ENCODE results near the gene DNAH2.

Gene DNAH2

GRCh38 chr17:7674934-7675333 is 42.6 kb upstream of the DNAH2 start (continued):
- TF ChIP-seq ZBTB49 (tag by site-specific recombination; IDR thresholded peaks at IDR 0.05; ENCODE audit: low read depth) (no peak), ZNF394 (tag by site-specific recombination; IDR thresholded peaks at IDR 0.05; ENCODE audit: borderline replicate concordance) (no peak)

GRCh38 chr17:7676533-7676932 is 41.0 kb upstream of the DNAH2 start:
- no peak overlapping the region for H3K4me3 ChIP-seq (ENCODE audit: low read depth, low read length)
- peaks cover 35 to 45% of the 10 kb centered on the region in 2 experiments for H3K36me3 ChIP-seq (ENCODE audit: control insufficient read depth in 2 of 2, insufficient read depth in 1 of 2, low read length in 2 of 2)
- ChIA-PET POLR2A (interaction anchor here (0.7 to 2.7 kb wide), 4 partner anchors 10 to 132 kb away, joined by 3 to 13 read pairs (median 6); partner anchors contain the start of genes ATP1B2 and TP53), CTCF (interaction anchor here (1.2 to 1.5 kb wide), 2 partner anchors 11 to 20 kb away, joined by 4 to 5 read pairs; partner anchors contain the start of gene TP53)
- TF ChIP-seq ZNF677 (tag by site-specific recombination; IDR thresholded peaks at IDR 0.05) (no peak), WT1 (tag by site-specific recombination; IDR thresholded peaks at IDR 0.05) (no peak), ZNF433 (tag by site-specific recombination; IDR thresholded peaks at IDR 0.05; ENCODE audit: low read depth) (no peak), OSR2 (tag by site-specific recombination; IDR thresholded peaks at IDR 0.05) (no peak), ZNF214 (tag by site-specific recombination; IDR thresholded peaks at IDR 0.05; ENCODE audit: borderline replicate concordance) (no peak), ZNF473 (tag by site-specific recombination; IDR thresholded peaks at IDR 0.05) (no peak), ZNF792 (tag by site-specific recombination; IDR thresholded peaks at IDR 0.05) (no peak), REPIN1 (tag by site-specific recombination; IDR thresholded peaks at IDR 0.05; ENCODE audit: low read depth) (no peak), ZBTB1 (tag by site-specific recombination; IDR thresholded peaks at IDR 0.05) (no peak), ZFP69B (tag by site-specific recombination; IDR thresholded peaks at IDR 0.05) (no peak)
- H3K27ac ChIP-seq (ENCODE audit: extremely low read depth, low read depth, low read length): no peak overlapping the region
- no peaks in the 10 kb centered on the region for H3K9me3 ChIP-seq (ENCODE audit: control insufficient read depth, insufficient read depth, low read depth, low read length)
- no peaks in the 10 kb centered on the region for H3K4me1 ChIP-seq (ENCODE audit: control insufficient read depth, insufficient read depth, low read length)

- Histone ChIP-seq H3K27ac (ENCODE audit: extremely low read depth, low read depth, low read length) (no peak overlapping the region), H3K9me3 (ENCODE audit: control insufficient read depth, insufficient read depth, low read depth, low read length) (no peaks in the 10 kb centered on the region), H3K4me1 (ENCODE audit: control insufficient read depth, insufficient read depth, low read length) (no peaks in the 10 kb centered on the region), H3K36me3 (ENCODE audit: control insufficient read depth in 2 of 2, insufficient read depth in 1 of 2, low read length in 2 of 2) (peaks cover 25 to 39% of the 10 kb centered on the region in 2 experiments), H3K4me3 (ENCODE audit: low read depth, low read length) (no peak overlapping the region)
- ChIA-PET CTCF (interaction anchor here (0.6 to 1.9 kb wide), 5 partner anchors 9 to 50 kb away, joined by 3 to 10 read pairs (median 4); partner anchors contain the start of gene WRAP53), POLR2A (interaction anchor here (0.7 to 2.7 kb wide), 4 partner anchors 9 to 50 kb away, joined by 3 to 13 read pairs (median 6); partner anchors contain the start of genes ATP1B2, SAT2 and TP53)
- TF ChIP-seq SCRT2 (tag by site-specific recombination; IDR thresholded peaks at IDR 0.05) (peak; percentile 81), ZNF280D (tag by site-specific recombination; IDR thresholded peaks at IDR 0.05) (no peak), ZBTB1 (tag by site-specific recombination; IDR thresholded peaks at IDR 0.05) (no peak), TRIM28 (IDR thresholded peaks at IDR 0.05; ENCODE audit: borderline replicate concordance, low read length) (no peak), ZNF23 (tag by site-specific recombination; IDR thresholded peaks at IDR 0.05; ENCODE audit: borderline replicate concordance) (no peak), ZNF398 (tag by site-specific recombination; IDR thresholded peaks at IDR 0.05) (no peak), ZNF148 (tag by site-specific recombination; IDR thresholded peaks at IDR 0.05; ENCODE audit: borderline replicate concordance) (no peak)
Measured at GRCh38 chr17:7677388-7678067, 40.0 kb upstream of the DNAH2 start.

Data from HEK293 (cell line).